ENCODE data around the gene SETX.

GRCh38 chr9:132235125-132235524 is 119.7 kb downstream of the SETX start:
- TF ChIP-seq EP300 (IDR thresholded peaks at IDR 0.05; ENCODE audit: borderline replicate concordance in 1 of 2, control insufficient read depth in 1 of 2, low read depth in 2 of 2, low read length in 2 of 2) (no peak), POLR2A (IDR thresholded peaks at IDR 0.05; ENCODE audit: low read depth, low read length) (no peak), SIN3A (IDR thresholded peaks at IDR 0.05; ENCODE audit: low read depth, low read length) (no peak), RFX5 (IDR thresholded peaks at IDR 0.05; ENCODE audit: low read depth, low read length) (no peak), CTCF (IDR thresholded peaks at IDR 0.05 in 2 of 3, conservative IDR thresholded peaks at IDR 0.05 in 1 of 3; ENCODE audit: control insufficient read depth in 2 of 3, extremely low read depth in 1 of 3, insufficient read depth in 1 of 3, low read depth in 3 of 3, low read length in 3 of 3) (no peak), HCFC1 (IDR thresholded peaks at IDR 0.05; ENCODE audit: low read length) (no peak), TCF3 (IDR thresholded peaks at IDR 0.05; ENCODE audit: borderline replicate concordance, insufficient read depth, low read depth, low read length) (no peak), CBFB (IDR thresholded peaks at IDR 0.05; ENCODE audit: low read depth) (no peak)

Measured in GM12878 (cell line).